KMS-11 (cell line): ENCODE data around the gene DEFB128.

Experiments used
- H2AFZ ChIP-seq: fragments of 200-600 bp; sonication (generic); 2 replicates; pipeline ENCODE4 v1.6.1; 2016; ENCODE audit warnings: antibody characterized with exemption, mixed run types, low read depth
- H3K27ac ChIP-seq: fragments of 200-600 bp; sonication (generic); 2 replicates; pipeline ENCODE4 v1.6.1; 2016; ENCODE audit warnings: mild to moderate bottlenecking, mixed run types
- H3K27me3 ChIP-seq: fragments of 200-600 bp; sonication (generic); 2 replicates; pipeline ENCODE4 v1.6.1; 2017; ENCODE audit warnings: mild to moderate bottlenecking, low read depth, mixed run types, moderate library complexity; ENCODE audit not compliant: insufficient read depth
- H3K36me3 ChIP-seq: fragments of 200-600 bp; sonication (generic); 2 replicates; pipeline ENCODE4 v1.6.1; 2017; ENCODE audit warnings: mild to moderate bottlenecking, mixed run types; ENCODE audit not compliant: insufficient read depth
- H3K4me1 ChIP-seq: fragments of 200-600 bp; sonication (generic); 2 replicates; pipeline ENCODE4 v1.6.1; 2016; ENCODE audit warnings: mild to moderate bottlenecking, low read depth, mixed run types; ENCODE audit not compliant: poor library complexity, severe bottlenecking
- H3K4me2 ChIP-seq: fragments of 200-600 bp; sonication (generic); 2 replicates; pipeline ENCODE4 v1.7.0; 2016; ENCODE audit warnings: mild to moderate bottlenecking, mixed run types
- H3K4me3 ChIP-seq: fragments of 200-600 bp; sonication (generic); IDR thresholded peaks from 2 replicates; pipeline ENCODE4 v1.6.1; 2017; ENCODE audit warnings: low read depth, low read length, mixed read lengths; ENCODE audit not compliant: insufficient read depth
- H3K79me2 ChIP-seq: fragments of 200-600 bp; sonication (generic); 2 replicates; pipeline ENCODE4 v1.6.1; 2016; ENCODE audit warnings: low read depth, mixed run types; ENCODE audit not compliant: insufficient read depth
- H3K9ac ChIP-seq: fragments of 200-600 bp; sonication (generic); 2 replicates; pipeline ENCODE4 v1.6.1; 2016; ENCODE audit warnings: mild to moderate bottlenecking, mixed run types
- H4K20me1 ChIP-seq: fragments of 200-600 bp; sonication (generic); 2 replicates; pipeline ENCODE4 v1.6.1; 2016; ENCODE audit warnings: mild to moderate bottlenecking, mixed run types; ENCODE audit not compliant: insufficient read depth
- TF ChIP-seq, protein P1 (sequence below): fragments of 200-600 bp; sonication (generic); conservative IDR thresholded peaks from 2 replicates; pipeline ENCODE4 v1.6.1; 2017; ENCODE audit warnings: low read depth, mild to moderate bottlenecking, antibody characterized with exemption, low read length, moderate library complexity, mixed read lengths

Gene DEFB128

DNA sequence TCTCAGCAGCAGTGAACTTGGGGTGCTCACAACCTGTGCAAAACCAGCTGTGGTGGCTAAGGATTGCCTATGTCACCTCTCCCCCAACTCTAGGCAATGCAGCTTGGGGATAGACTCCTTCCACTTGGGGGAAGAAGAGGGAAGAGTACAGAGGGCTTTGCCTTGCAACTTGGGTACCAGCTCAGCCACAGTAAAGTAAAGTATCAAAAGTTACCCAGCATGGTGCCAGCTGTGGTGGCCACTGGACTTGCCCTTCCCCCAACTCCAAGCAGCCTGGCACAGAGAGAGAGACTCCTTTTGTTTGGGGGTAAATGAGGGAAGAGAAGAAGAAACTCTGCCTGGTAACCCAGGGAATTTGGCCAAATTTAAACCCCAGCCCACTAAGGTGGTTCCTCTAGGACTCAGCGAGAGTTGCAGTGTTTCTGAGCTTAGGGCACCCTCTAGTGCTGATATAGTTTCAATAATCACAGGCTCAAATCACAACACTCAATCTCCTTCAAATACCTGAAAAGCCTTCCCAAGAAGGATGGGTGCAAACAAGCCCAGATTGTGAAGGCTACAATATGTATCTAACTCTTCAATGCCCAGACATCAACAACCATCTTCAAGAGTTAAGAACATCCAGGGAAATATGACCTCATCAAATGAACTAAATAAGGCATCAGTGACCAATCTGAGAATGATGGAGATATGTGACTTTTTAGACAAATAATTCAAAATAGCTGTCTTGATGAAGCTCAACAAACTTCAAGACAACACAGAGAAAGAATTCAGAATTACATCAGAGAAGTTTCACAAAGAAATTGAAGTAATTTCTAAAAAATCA, 30.0 kb upstream of the DEFB128 start:
- Histone ChIP-seq H3K4me3 (no peak overlapping the region), H3K36me3 (no peaks in the 10 kb centered on the region), H4K20me1 (no peaks in the 10 kb centered on the region), H3K79me2 (no peaks in the 10 kb centered on the region), H2AFZ (no peak overlapping the region), H3K9ac (no peak overlapping the region), H3K4me1 (no peaks in the 10 kb centered on the region), H3K4me2 (no peak overlapping the region), H3K27ac (no peak overlapping the region), H3K27me3 (no peaks in the 10 kb centered on the region)
- TF ChIP-seq, protein P1, sequence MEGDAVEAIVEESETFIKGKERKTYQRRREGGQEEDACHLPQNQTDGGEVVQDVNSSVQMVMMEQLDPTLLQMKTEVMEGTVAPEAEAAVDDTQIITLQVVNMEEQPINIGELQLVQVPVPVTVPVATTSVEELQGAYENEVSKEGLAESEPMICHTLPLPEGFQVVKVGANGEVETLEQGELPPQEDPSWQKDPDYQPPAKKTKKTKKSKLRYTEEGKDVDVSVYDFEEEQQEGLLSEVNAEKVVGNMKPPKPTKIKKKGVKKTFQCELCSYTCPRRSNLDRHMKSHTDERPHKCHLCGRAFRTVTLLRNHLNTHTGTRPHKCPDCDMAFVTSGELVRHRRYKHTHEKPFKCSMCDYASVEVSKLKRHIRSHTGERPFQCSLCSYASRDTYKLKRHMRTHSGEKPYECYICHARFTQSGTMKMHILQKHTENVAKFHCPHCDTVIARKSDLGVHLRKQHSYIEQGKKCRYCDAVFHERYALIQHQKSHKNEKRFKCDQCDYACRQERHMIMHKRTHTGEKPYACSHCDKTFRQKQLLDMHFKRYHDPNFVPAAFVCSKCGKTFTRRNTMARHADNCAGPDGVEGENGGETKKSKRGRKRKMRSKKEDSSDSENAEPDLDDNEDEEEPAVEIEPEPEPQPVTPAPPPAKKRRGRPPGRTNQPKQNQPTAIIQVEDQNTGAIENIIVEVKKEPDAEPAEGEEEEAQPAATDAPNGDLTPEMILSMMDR = peak; percentile 56

DNA sequence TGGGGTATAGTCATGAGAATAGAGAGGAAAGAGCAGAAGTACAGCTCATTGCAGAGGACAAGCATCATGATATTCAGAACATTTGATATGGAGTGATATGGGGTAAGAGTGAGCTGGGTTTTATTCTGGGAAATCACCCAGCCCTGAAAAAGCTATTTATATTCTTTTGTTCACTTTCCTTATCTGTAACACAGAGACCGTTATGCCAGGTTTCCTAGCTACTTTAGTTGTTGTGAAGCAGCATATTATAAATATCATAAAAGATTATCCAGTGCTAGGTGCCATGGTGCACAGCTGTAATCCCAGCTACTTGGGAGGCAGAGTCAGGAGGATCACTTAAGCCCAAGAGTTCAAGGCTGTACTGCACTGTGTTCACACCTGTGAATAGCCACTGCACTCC, 27.8 kb upstream of the DEFB128 start:
- Histone ChIP-seq H2AFZ (no peak overlapping the region), H3K27me3 (no peaks in the 10 kb centered on the region), H3K4me2 (no peak overlapping the region), H3K4me1 (no peaks in the 10 kb centered on the region), H3K79me2 (no peaks in the 10 kb centered on the region), H3K9ac (no peak overlapping the region), H3K36me3 (no peaks in the 10 kb centered on the region), H4K20me1 (no peaks in the 10 kb centered on the region), H3K4me3 (no peak overlapping the region), H3K27ac (no peak overlapping the region)
- TF ChIP-seq, protein P1 = no peak

DNA sequence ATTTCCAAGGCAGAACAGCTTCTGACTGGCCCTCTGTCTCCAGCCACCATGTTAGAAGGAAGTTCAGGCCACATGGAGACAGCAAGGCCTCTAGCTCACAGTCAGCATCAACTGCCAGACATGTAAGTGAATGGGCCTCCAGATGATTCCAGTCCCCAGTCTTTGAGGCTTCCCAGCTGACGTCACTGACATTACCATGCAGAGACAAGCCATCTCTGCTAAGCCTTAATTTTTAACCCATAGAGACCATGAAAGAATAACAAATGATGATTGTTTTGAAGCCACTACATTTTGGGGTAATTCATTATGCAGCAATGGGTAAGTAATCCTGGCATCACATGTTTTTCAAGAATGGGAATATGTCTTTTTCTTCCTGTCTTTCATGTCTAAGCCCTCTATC, 26.3 kb upstream of the DEFB128 start:
- Histone ChIP-seq H3K79me2 (no peaks in the 10 kb centered on the region), H3K4me2 (no peak overlapping the region), H4K20me1 (no peaks in the 10 kb centered on the region), H3K27ac (no peak overlapping the region), H2AFZ (no peak overlapping the region), H3K27me3 (no peaks in the 10 kb centered on the region), H3K36me3 (no peaks in the 10 kb centered on the region), H3K4me3 (no peak overlapping the region), H3K4me1 (no peaks in the 10 kb centered on the region), H3K9ac (no peak overlapping the region)
- TF ChIP-seq, protein P1 = no peak

DNA sequence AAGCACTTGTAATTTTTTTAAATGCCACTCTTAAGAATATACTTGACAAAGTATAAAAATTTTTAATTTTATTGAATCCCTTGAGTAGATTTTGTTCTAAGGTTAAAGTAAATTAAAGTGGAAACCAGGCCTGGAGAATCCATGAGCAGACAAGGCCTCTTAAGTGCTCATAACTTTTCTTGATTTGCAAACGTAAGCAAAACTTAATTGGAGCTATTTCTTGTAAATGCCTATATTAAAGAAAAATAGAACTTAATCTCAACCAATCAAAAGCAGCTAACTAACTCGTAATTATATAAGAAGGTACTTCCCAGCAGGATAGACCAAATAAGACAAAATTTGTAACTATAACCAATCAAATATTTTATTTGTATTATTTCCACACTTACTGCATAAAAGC, 24.9 kb upstream of the DEFB128 start:
- no peak overlapping the region for H3K4me2 ChIP-seq
- no peak overlapping the region for H2AFZ ChIP-seq
- no peaks in the 10 kb centered on the region for H3K4me1 ChIP-seq
- H3K27me3 ChIP-seq = no peaks in the 10 kb centered on the region
- H3K36me3 ChIP-seq = no peaks in the 10 kb centered on the region
- no peak overlapping the region for H3K27ac ChIP-seq
- no peaks in the 10 kb centered on the region for H4K20me1 ChIP-seq
- TF ChIP-seq, protein P1 = no peak
- no peaks in the 10 kb centered on the region for H3K79me2 ChIP-seq
- no peak overlapping the region for H3K9ac ChIP-seq
- H3K4me3 ChIP-seq = no peak overlapping the region
